SU-DHL-6 (cell line): ENCODE measurements around the gene PRND.

Experiments
- EZH2phosphoT487 ChIP-seq: fragments of 200-600 bp; sonication (generic), shearing (Covaris generic); conservative IDR thresholded peaks from 2 replicates; pipeline ENCODE4 v1.6.1; 2018; ENCODE audit warnings: mild to moderate bottlenecking, antibody characterized with exemption, low read length, moderate library complexity, mixed read lengths
- TF ChIP-seq, protein P1 (sequence below): fragments of 200-600 bp; sonication (generic); IDR thresholded peaks from one replicate; pipeline ENCODE4 v1.5.1; 2017; ENCODE audit warnings: antibody characterized with exemption, mild to moderate bottlenecking, low read length, moderate library complexity; ENCODE audit not compliant: insufficient read depth, poor library complexity, severe bottlenecking

DNA sequence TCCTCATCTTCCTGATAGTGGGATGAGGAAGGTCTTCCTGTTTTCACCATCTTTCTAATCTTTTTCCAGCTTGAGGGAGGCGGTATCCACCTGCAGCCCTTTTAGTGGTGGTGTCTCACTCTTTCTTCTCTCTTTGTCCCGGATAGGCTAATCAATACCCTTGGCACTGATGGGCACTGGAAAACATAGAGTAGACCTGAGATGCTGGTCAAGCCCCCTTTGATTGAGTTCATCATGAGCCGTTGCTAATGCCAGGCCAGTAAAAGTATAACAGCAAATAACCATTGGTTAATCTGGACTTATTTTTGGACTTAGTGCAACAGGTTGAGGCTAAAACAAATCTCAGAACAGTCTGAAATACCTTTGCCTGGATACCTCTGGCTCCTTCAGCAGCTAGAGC, 21.8 kb upstream of the PRND start:
- TF ChIP-seq, protein P1, sequence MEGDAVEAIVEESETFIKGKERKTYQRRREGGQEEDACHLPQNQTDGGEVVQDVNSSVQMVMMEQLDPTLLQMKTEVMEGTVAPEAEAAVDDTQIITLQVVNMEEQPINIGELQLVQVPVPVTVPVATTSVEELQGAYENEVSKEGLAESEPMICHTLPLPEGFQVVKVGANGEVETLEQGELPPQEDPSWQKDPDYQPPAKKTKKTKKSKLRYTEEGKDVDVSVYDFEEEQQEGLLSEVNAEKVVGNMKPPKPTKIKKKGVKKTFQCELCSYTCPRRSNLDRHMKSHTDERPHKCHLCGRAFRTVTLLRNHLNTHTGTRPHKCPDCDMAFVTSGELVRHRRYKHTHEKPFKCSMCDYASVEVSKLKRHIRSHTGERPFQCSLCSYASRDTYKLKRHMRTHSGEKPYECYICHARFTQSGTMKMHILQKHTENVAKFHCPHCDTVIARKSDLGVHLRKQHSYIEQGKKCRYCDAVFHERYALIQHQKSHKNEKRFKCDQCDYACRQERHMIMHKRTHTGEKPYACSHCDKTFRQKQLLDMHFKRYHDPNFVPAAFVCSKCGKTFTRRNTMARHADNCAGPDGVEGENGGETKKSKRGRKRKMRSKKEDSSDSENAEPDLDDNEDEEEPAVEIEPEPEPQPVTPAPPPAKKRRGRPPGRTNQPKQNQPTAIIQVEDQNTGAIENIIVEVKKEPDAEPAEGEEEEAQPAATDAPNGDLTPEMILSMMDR: no peak
- TF ChIP-seq EZH2phosphoT487: no peak
